ENCODE measurements around the gene SPTBN1.

GRCh38 chr2:54446625-54447024 lies 9.5 kb upstream of the SPTBN1 start:
- TF ChIP-seq POLR2A (IDR thresholded peaks at IDR 0.05; ENCODE audit: extremely low read depth, insufficient read length) (no peak), MYC (IDR thresholded peaks at IDR 0.05; ENCODE audit: low read depth, low read length) (no peak)
- TF ChIP-seq, protein P1, sequence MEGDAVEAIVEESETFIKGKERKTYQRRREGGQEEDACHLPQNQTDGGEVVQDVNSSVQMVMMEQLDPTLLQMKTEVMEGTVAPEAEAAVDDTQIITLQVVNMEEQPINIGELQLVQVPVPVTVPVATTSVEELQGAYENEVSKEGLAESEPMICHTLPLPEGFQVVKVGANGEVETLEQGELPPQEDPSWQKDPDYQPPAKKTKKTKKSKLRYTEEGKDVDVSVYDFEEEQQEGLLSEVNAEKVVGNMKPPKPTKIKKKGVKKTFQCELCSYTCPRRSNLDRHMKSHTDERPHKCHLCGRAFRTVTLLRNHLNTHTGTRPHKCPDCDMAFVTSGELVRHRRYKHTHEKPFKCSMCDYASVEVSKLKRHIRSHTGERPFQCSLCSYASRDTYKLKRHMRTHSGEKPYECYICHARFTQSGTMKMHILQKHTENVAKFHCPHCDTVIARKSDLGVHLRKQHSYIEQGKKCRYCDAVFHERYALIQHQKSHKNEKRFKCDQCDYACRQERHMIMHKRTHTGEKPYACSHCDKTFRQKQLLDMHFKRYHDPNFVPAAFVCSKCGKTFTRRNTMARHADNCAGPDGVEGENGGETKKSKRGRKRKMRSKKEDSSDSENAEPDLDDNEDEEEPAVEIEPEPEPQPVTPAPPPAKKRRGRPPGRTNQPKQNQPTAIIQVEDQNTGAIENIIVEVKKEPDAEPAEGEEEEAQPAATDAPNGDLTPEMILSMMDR (IDR thresholded peaks at IDR 0.05; ENCODE audit: low read depth, low read length), result no peak
